Cardiac septum (tissue), 1 donor: ENCODE measurements around the gene OSBP2. TPM values are rescaled to one million over a fixed set of nuclear protein-coding genes. Genes with fewer than 3 reads are reported as not detected.

Experiments used
- DNase-seq: peaks from one replicate; pipeline ENCODE4 v3.0.0-alpha.2; 2020; ENCODE audit warnings: low spot score
- intact Hi-C: fragments of 100-400 bp; cut with DNase I; formaldehyde crosslinking; loops from one replicate; pipeline ENCODE4 v1.14.0; 2022
- total RNA-seq: library from RNA; stranded (reverse); fragmentation: NEBNext Ultra II Directional; extraction: Animal tissue kit (Norgen Biotek cat#: 25700); gene quantifications from one replicate; pipeline ENCODE4 v1.2.1, GENCODE V29; 2021
- donor health status: DM: no; HTN: no; CAD: no.

The OSBP2 gene
- total RNA-seq, 1 donor from 2014 or later: 8.9 TPM

DNA sequence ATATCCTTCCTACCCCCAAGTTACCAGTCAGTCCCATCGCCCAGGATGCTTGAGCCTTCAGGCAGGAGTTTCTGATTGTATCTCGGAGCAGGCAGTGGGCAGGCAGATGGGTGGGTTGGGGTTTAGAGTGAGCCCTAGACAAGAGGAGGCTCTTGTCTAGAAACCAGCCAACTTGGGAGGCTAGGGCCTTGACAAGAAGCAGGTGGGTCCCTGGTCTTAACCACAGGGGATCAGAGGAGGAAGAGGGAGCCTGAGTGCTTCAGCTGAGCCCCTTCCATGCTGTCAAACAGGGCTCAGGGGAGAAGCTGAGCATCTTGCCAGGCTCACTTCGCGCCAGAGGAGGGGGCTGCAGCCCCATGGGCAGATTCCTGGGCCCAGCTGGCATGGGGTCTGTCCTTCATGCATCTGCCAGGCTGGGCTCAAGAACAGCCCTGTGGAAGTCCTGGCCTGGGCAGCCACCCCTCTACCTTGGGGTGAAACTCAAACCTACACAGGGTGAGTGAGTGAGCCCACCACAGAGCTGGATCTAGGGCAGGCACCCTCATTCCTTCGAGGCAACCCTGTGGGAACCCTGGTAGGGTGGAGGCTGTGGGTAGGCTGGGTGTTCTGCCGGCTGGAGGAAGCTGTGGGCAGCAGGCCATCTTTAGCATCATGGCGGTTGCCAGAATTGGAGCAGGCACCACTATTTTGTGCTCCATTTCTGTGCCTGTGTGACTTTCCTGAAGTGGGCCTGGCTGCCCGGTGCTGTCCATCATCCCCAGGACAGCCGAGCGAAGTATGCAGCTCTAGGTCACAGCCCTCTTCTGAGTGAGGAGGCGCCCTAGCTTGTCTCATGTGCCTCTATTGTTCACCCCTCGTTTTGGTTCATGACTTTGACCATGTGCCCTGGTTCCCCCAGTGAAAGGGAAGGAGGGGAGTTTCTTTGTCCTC is 165.8 kb downstream of the OSBP2 start:
- no peak for DNase-seq
- intact Hi-C loops: no loop called here

- intact Hi-C loops: no loop called here
- no peak for DNase-seq
Observed at GRCh38 chr22:30861131-30861530, 166.5 kb downstream of the OSBP2 start.

- DNase-seq: no peak
- intact Hi-C loops: no loop called here
Observed at GRCh38 chr22:30861688-30862552, 167.2 kb downstream of the OSBP2 start.

DNA sequence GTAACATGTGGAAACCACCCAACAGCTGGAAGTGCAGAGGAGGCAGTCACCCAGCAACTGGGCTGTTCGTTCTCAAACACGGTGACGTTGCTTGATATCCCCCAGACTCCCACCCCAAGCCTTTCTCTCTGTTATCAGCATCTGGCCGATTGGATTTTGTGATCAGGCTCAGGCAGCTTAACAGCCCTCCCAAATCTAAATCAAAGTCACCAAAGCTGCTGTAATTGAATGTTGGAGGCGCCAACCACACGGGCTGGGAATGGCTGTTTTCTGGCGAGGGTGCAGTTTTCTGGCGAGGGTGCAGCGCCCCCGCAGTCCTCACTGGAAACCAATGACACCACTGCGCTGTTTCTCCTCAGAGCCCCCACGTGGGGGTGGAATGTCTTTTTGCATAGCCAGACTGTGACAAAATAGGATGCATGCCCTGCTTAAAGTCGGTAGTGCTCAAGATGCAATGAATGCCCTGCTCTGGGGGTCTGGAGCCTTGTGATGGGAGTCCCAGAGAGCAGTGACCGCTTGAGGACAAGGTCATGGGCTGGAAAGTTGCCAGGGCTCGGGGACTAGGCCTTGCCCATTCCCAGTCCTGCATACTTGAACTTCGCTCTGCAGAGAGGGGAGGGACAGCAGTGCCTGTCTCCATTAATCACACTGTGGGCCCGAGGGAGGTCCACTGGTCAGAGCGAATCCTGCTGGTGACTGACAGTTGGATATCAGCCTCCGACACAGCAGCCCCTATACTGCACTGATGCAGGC is 168.6 kb downstream of the OSBP2 start:
- intact Hi-C loops: no loop called here
- DNase-seq: peak; percentile 54

- intact Hi-C loops: no loop called here
Observed at GRCh38 chr22:30864441-30865420, 170.1 kb downstream of the OSBP2 start.

DNA sequence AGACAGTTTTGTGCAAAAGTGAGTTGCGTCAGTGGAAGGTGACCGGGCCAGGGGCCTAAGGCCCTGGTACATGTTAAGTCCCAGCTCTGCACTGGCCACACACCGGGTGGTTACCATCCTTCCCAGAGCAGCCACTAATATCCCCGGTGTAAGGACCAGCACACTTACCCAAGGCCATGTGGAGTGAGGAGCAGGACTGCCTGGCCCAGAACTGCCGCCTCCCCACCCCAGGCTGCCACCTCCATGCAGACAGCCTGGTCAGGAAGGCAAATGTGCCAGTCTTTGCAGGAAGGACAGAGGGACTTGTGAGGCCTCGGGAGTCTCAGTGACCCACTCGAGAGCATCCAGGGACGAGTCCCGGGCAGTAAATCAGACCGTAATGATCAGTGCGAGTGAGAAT is 171.0 kb downstream of the OSBP2 start:
- DNase-seq: peak; percentile 49
- intact Hi-C loops: no loop called here

More at GRCh38 chr22:30864441-30865420, 170.1 kb downstream of the OSBP2 start:
- peak; percentile 38 for DNase-seq

DNA sequence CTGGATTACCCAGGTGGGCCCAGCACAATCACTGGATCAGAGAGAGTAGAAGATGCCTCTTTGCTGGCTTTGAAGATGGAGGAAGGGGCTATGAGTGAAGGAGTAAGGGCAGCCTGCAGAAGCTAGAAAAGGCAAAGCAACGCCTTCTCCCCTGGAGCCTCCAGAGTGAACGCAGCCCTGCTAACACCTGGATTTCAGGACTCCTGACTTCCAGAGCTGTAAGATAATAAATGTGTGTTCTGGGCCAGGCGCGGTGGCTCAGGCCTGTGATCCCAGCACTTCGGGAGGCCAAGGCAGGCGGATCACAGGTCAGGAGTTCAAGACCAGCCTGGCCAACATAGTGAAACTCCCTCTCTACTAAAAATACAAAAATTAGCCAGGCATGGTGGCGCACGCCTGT is 171.5 kb downstream of the OSBP2 start:
- peak; percentile 41 for DNase-seq
- intact Hi-C loops: no loop called here

- DNase-seq: peak; percentile 43
- intact Hi-C loops: no loop called here
Observed at GRCh38 chr22:30866811-30867271, 172.2 kb downstream of the OSBP2 start.

DNA sequence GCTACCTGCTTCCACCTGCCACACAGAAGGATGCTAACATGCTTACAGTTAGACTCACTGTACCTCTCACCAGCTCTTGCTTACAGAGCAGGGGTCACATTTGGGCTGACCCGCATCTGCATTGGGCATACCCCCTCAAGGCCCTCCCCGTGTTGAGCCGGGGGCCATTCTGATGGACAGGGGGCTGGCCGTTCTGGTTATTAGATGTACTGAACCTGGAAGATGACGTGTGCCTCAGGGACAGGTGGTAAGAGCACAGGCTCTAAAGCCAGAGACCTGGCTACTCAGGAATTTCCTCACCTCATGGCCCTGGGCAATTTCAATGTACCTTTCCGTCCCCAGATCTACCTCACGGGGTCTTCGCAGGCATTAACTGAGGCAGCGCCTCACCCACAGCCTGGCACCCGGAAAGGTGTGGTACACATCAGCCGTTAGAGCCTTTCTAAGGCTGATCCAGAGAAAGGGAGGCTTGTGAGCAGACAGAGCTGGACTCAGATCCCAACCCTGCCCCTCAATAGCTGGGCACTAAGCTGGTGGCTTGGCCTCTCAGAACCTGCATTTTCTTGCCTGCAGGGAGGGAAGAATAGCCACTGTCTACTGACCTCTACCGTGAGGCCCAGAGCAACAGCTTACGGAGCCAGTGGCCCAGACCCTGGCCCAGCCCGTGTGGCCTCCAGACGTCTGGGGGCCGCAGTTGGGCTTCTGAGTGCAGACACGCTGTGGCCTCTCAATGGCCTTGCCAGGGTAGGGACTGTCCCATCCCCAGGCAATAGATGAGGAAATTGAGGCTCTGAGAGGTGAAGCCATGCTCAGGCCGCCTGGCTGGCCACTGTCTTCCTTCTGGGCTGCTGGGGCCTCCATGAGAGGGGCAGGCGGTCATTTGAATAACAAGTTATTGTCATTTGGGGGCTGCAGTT is 173.3 kb downstream of the OSBP2 start:
- DNase-seq: peak; percentile 35
- intact Hi-C loops: no loop called here

GRCh38 chr22:30868663-30869385 is 174.2 kb downstream of the OSBP2 start:
- DNase-seq: peak; percentile 41
- intact Hi-C loops: no loop called here

DNA sequence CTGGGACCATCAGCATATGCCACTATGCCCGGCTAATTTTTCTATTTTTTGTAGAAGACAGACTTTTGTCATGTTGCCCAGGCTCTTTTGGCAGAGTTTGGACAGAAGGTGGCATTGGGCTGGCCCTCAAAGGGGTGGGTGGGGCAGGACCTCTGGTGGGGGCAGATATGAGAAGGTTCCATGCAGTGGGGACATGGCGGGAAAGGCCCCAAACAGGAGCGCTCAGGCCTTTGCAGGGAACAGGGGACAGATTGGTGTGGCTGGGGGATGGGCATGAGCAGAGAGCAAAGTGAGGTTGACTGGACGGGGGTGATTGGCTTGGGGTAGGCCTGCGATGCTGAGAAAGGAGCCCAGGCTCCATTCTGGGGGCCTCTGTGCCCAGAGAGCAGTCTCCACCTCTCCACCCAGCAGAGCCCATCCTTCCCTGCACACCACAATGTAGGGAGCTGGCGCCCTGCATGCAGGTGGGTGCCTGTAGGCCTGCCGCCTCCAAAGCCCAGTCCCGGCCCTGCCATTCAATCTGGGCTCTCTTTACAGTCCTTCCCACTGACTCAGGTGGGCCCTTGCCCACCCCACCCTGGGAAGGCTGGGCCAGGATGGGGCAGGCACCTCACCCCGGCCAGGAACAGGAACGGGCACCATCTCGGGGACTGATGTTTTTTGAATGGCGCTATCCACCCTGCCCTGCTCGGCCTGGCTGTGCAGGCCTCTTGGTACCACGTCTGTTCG is 175.2 kb downstream of the OSBP2 start:
- peak; percentile 56 for DNase-seq
- intact Hi-C loops: no loop called here

DNA sequence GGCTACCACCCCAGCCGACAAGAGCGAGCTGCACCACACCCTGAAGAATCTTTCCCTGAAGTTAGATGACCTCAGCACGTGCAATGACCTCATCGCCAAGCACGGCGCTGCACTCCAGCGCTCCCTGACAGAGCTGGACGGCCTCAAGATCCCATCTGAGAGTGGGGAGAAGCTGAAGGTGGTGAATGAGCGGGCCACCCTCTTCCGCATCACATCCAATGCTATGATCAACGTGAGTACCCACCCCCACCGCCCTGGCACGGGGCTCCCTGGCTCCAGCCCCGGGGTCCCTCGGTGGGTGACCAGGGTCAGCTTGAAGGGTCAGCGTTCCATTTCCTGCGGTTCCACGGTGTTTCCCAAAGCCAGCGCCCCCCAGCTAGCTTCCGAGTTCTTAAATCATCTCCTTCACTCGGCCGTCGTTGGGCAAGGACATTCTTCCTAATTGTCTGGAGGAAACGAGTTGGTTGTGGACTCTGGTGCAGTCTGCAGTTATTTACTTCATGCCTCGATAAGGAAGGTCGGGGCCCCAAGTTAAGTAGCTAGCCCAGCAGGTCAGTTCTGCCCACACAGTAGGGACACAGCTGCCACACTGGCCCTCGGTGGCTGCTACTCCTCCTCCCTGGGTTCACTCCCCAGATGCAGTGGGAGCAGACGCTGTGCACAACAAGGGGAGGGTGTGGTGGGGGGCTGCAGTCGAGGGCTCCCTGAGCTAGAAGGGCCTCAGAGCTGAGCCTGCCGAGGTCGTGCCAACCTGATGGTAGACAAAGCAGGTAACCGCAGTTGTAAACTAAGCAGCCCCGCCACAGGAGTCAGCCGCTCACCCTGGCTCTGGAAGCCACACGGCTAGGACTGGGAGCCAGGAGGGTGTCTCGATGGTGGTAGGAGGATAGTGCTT is 176.0 kb downstream of the OSBP2 start:
- DNase-seq: peak; percentile 27
- intact Hi-C loops: no loop called here

GRCh38 chr22:30871391-30872284 is 177.0 kb downstream of the OSBP2 start:
- intact Hi-C loops: no loop called here
- DNase-seq: peak; percentile 57
